WTC11 (cell line): ENCODE data around the gene KLRK1. TPM values are rescaled to one million over a fixed set of nuclear protein-coding genes. Genes with fewer than 3 reads are reported as not detected.
A peak's percentile ranks its signal among the peaks of the same experiment; 100 is the strongest.
"Not testable (repeated sequence)": the region's sequence is repeated elsewhere in the genome, so short reads cannot be mapped to it uniquely, and the experiment has no call there.

Experiments used
- ATAC-seq: fragments of 200-7000 bp; cut with Tn5 transposase; 2 replicates; pipeline ENCODE4 v1.10.0; 2021; ENCODE audit warnings: mild to moderate bottlenecking, moderate library complexity
- CTCF ChIA-PET: fragments of 300-600 bp; sonication (Branson Sonifier 250); formaldehyde crosslinking; loops from one replicate; lab custom pipeline; 2021; ENCODE audit warnings: antibody characterized with exemption; lab: Charles Lee
- POLR2A ChIA-PET: fragments of 350-600 bp; sonication (Branson Sonifier 250); formaldehyde crosslinking; loops from one replicate; lab custom pipeline; 2021; ENCODE audit warnings: antibody characterized with exemption; lab: Charles Lee
- DNase-seq: peaks from one replicate; pipeline ENCODE4 v3.0.0; 2021; ENCODE audit warnings: low spot score
- H3K27ac Mint-ChIP-seq: 2 replicates; pipeline ENCODE4 v1.8.0; 2021; ENCODE audit warnings: mixed read lengths
- H3K27me3 Mint-ChIP-seq: 2 replicates; pipeline ENCODE4 v1.8.0; 2021; ENCODE audit warnings: low read depth, mild to moderate bottlenecking, moderate library complexity, mixed read lengths
- H3K36me3 Mint-ChIP-seq: 2 replicates; pipeline ENCODE4 v1.8.0; 2021; ENCODE audit warnings: mixed read lengths
- H3K4me1 Mint-ChIP-seq: 2 replicates; pipeline ENCODE4 v1.8.0; 2022; ENCODE audit warnings: mixed read lengths
- H3K4me3 Mint-ChIP-seq: 2 replicates; pipeline ENCODE4 v1.8.0; 2021; ENCODE audit warnings: mild to moderate bottlenecking, moderate library complexity, mixed read lengths
- H3K9me3 Mint-ChIP-seq: 2 replicates; pipeline ENCODE4 v1.8.0; 2021; ENCODE audit warnings: mixed read lengths
- CBFB ChIP-seq: sonication (generic); formaldehyde crosslinking; IDR thresholded peaks from 2 replicates; pipeline ENCODE4 v1.8.1; 2022; ENCODE audit warnings: mild to moderate bottlenecking, low read depth, missing genetic modification reagents
- ESRRA ChIP-seq: sonication (generic); formaldehyde crosslinking; IDR thresholded peaks from 2 replicates; pipeline ENCODE4 v1.8.1; 2022; ENCODE audit warnings: mild to moderate bottlenecking, missing genetic modification reagents, borderline replicate concordance
- GTF2I ChIP-seq: fragments of 250-450 bp; sonication (Bioruptor Pico); conservative IDR thresholded peaks from 2 replicates; pipeline ENCODE4 v1.4.0; 2021; ENCODE audit warnings: mild to moderate bottlenecking
- RORB ChIP-seq: fragments of 250-450 bp; sonication (Bioruptor Pico); IDR thresholded peaks from 2 replicates; pipeline ENCODE4 v1.9.0; 2021; ENCODE audit warnings: mild to moderate bottlenecking
- TEAD4 ChIP-seq: sonication (generic); formaldehyde crosslinking; IDR thresholded peaks from 2 replicates; pipeline ENCODE4 v1.8.0; 2022; ENCODE audit warnings: mild to moderate bottlenecking, missing genetic modification reagents
- TP53 ChIP-seq: sonication (generic); formaldehyde crosslinking; IDR thresholded peaks from 2 replicates; pipeline ENCODE4 v1.8.1; 2023; ENCODE audit warnings: mild to moderate bottlenecking, missing genetic modification reagents
- ZNF671 ChIP-seq: fragments of 250-450 bp; sonication (Bioruptor Pico); IDR thresholded peaks from 2 replicates; pipeline ENCODE4 v1.8.0; 2021; ENCODE audit warnings: mild to moderate bottlenecking
- total RNA-seq: library from RNA; stranded (reverse); gene quantifications from 3 replicates; pipeline ENCODE4 v1.2.3, GENCODE V29; 2021
- TF ChIP-seq, protein P1 (sequence below): fragments of 250-450 bp; sonication (Bioruptor Pico); IDR thresholded peaks from 2 replicates; pipeline ENCODE4 v1.8.0; 2021; ENCODE audit warnings: mild to moderate bottlenecking
- TF ChIP-seq, protein P2 (sequence below): sonication (generic); formaldehyde crosslinking; IDR thresholded peaks from 2 replicates; pipeline ENCODE4 v1.8.1; 2022; ENCODE audit warnings: missing genetic modification reagents, borderline replicate concordance
- TF ChIP-seq, protein P3 (sequence below): fragments of 200-600 bp; IDR thresholded peaks from 2 replicates; pipeline ENCODE4 v1.8.0; 2022; ENCODE audit warnings: antibody characterized with exemption
- TF ChIP-seq, protein P4 (sequence below): sonication (generic); formaldehyde crosslinking; IDR thresholded peaks from 2 replicates; pipeline ENCODE4 v1.8.1; 2023; ENCODE audit warnings: mild to moderate bottlenecking, moderate library complexity, missing genetic modification reagents

The KLRK1 gene
- total RNA-seq, 1 experiment from 2014 or later: 0.15 TPM

DNA sequence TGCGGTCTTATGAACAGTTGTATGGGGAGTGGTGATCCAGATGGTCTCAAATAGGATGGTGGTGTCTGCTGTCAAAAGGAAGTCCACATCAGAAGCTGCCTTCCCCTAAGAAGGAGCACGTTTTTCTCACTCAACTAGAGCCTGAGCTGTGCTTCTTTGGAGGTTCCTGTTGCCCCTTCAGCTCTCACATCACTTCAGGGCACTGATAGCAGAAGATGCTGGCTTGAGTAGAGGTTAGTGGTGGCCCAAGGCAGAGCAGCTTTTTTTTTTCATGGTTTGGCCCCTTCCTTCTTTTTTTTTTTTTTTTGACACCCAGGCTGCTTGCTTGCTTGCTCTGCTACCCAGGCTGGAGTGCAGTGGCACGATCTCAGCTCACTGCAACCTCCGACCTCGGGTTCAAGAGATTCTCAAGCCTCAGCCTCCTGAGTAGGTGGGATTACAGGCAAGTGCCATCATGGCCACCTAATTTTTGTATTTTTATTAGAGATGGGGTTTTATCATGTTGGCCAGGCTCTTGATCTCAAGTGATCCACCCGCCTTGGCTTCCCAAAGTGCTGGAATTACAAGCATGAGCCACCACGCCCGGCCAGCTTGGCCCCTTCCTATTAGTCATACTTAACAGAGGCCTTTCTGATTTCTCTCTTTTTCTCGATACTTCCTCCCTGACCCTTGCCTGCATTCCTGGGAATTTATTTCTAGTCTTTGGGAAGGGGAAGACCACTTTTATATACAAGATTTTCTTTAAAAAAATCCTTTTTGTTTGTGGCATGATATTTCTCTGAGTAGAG, 50.6 kb downstream of the KLRK1 start (continued):
- TF ChIP-seq GTF2I (CRISPR knock-in tag) (no peak), TP53 (no peak), ESRRA (no peak), CBFB (CRISPR knock-in tag) (no peak), ZNF671 (no peak)

DNA sequence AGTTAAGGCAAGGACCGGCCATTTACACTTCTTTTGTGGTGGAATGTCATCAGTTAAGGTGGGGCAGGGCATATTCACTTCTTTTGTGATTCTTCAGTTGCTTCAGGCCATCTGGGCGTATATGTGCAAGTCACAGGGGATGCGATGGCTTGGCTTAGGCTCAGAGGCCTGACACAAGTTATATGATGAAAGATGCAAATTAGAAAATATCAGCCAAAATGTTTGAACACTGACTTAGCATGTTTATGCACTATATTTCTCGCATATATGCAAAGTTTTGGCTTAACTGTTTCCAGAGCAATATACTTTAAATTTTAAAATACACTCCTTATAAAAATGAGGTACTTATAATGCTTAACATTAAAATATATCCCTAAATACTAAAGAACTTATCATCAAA, 51.4 kb downstream of the KLRK1 start:
- H3K27me3 Mint-ChIP-seq, DNase-seq, ATAC-seq, POLR2A ChIA-PET, H3K27ac Mint-ChIP-seq, H3K36me3 Mint-ChIP-seq: not testable (repeated sequence)
- Mint-ChIP-seq H3K4me3 (peak overlapping the region; percentile 65), H3K9me3 (peaks cover 21% of the 10 kb centered on the region), H3K4me1 (peaks cover 30% of the 10 kb centered on the region)
- CTCF ChIA-PET: interaction anchor here (0.6 kb wide), 1 partner anchor 26 kb away, joined by 4 read pairs; no protein-coding TSS in a partner anchor

DNA sequence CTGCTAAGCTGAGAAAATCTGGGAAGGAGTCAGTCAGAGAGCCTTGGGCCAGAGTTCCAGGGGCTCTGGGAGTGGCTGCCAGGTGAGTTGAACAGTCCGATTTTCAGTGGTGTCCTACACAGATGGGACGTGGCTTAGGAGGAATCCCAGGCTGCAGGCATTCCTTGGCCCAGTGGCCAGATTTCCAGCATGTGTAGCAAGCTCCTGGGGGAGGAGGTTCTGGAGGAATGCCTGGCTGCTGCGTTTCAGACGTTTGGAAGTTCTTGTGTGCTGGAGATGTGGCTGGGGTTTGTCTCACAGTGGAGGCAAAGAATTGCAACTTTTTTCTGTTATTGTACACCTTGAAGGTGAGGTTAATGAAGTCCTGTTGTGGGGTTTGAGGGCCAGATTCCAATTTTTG, 53.6 kb downstream of the KLRK1 start:
- POLR2A ChIA-PET, ATAC-seq, H3K36me3 Mint-ChIP-seq, H3K27me3 Mint-ChIP-seq, H3K27ac Mint-ChIP-seq, CTCF ChIA-PET, DNase-seq, H3K9me3 Mint-ChIP-seq: not testable (repeated sequence)
- peak overlapping the region; percentile 47 for H3K4me3 Mint-ChIP-seq
- H3K4me1 Mint-ChIP-seq: peaks cover 39% of the 10 kb centered on the region

DNA sequence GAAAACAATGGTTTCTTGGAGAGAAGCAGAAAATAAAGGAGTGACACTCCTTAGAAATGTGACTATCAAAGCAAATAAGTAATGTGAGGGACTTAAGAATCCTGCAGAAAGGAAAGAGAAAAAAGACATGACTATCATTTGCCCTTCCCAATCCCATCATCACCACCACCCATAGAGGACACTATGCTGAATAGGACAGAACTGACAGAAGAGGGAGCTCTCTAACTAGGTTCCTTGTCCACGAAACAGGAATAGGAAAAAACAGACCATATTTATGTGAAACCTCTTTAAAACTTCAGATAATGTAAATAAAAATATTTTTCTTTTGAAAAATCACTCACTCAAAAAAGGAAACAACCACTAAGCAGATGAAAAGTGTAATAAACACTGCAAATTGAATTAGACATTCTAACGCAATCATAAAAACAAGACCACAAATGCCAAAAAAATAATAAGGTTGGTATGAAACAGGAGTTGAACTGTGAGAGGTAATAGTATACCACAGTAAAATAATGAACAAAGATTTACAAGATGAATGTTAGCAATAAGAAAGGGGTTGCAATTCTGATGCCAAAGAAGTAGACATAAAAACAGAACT, 58.1 kb downstream of the KLRK1 start:
- Mint-ChIP-seq H3K4me3 (no peak overlapping the region), H3K27ac (no peak overlapping the region), H3K36me3 (peaks cover 7% of the 10 kb centered on the region; the same call in 1 of the 2 replicates), H3K4me1 (peaks cover 23% of the 10 kb centered on the region), H3K9me3 (peaks cover 18% of the 10 kb centered on the region), H3K27me3 (no peaks in the 10 kb centered on the region)
- no peak for DNase-seq
- TF ChIP-seq, protein P1, sequence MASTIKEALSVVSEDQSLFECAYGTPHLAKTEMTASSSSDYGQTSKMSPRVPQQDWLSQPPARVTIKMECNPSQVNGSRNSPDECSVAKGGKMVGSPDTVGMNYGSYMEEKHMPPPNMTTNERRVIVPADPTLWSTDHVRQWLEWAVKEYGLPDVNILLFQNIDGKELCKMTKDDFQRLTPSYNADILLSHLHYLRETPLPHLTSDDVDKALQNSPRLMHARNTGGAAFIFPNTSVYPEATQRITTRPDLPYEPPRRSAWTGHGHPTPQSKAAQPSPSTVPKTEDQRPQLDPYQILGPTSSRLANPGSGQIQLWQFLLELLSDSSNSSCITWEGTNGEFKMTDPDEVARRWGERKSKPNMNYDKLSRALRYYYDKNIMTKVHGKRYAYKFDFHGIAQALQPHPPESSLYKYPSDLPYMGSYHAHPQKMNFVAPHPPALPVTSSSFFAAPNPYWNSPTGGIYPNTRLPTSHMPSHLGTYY (CRISPR knock-in tag): no peak
- TF ChIP-seq, protein P2, sequence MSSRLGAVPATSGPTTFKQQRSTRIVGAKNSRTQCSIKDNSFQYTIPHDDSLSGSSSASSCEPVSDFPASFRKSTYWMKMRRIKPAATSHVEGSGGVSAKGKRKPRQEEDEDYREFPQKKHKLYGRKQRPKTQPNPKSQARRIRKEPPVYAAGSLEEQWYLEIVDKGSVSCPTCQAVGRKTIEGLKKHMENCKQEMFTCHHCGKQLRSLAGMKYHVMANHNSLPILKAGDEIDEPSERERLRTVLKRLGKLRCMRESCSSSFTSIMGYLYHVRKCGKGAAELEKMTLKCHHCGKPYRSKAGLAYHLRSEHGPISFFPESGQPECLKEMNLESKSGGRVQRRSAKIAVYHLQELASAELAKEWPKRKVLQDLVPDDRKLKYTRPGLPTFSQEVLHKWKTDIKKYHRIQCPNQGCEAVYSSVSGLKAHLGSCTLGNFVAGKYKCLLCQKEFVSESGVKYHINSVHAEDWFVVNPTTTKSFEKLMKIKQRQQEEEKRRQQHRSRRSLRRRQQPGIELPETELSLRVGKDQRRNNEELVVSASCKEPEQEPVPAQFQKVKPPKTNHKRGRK: no peak
- TF ChIP-seq ZNF671: no peak
- TF ChIP-seq, protein P3, sequence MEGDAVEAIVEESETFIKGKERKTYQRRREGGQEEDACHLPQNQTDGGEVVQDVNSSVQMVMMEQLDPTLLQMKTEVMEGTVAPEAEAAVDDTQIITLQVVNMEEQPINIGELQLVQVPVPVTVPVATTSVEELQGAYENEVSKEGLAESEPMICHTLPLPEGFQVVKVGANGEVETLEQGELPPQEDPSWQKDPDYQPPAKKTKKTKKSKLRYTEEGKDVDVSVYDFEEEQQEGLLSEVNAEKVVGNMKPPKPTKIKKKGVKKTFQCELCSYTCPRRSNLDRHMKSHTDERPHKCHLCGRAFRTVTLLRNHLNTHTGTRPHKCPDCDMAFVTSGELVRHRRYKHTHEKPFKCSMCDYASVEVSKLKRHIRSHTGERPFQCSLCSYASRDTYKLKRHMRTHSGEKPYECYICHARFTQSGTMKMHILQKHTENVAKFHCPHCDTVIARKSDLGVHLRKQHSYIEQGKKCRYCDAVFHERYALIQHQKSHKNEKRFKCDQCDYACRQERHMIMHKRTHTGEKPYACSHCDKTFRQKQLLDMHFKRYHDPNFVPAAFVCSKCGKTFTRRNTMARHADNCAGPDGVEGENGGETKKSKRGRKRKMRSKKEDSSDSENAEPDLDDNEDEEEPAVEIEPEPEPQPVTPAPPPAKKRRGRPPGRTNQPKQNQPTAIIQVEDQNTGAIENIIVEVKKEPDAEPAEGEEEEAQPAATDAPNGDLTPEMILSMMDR: no peak
- no peak for TF ChIP-seq TEAD4 (CRISPR knock-in tag)
- TF ChIP-seq, protein P4, sequence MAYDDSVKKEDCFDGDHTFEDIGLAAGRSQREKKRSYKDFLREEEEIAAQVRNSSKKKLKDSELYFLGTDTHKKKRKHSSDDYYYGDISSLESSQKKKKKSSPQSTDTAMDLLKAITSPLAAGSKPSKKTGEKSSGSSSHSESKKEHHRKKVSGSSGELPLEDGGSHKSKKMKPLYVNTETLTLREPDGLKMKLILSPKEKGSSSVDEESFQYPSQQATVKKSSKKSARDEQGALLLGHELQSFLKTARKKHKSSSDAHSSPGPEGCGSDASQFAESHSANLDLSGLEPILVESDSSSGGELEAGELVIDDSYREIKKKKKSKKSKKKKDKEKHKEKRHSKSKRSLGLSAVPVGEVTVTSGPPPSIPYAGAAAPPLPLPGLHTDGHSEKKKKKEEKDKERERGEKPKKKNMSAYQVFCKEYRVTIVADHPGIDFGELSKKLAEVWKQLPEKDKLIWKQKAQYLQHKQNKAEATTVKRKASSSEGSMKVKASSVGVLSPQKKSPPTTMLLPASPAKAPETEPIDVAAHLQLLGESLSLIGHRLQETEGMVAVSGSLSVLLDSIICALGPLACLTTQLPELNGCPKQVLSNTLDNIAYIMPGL: no peak
- TF ChIP-seq RORB (CRISPR knock-in tag): no peak
- ChIA-PET POLR2A (no interaction called here), CTCF (interaction anchor here (0.8 to 1.6 kb wide), 7 partner anchors 9 to 227 kb away, joined by 3 to 4 read pairs (median 3); no protein-coding TSS in a partner anchor)
- peak; percentile 81 for ATAC-seq

DNA sequence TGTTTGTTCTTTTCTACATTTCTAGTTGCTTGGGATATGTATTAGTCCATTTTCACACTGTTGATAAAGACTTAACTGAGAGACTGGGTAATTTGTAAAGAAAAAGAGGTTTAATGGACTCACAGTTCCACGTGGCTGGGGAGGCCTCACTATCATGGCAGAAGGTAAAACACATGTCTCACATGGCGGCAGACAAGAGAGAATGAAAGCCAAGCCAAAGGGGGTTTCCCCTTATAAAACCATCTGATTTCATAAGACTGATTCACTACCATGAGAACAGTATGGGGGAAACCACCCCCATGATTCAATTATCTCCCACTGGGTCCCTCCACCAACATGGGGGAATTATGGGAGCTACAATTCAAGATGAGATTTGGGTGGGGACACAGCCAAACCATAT, 61.1 kb downstream of the KLRK1 start:
- ATAC-seq, H3K36me3 Mint-ChIP-seq, DNase-seq, CTCF ChIA-PET, H3K4me3 Mint-ChIP-seq, H3K27me3 Mint-ChIP-seq, POLR2A ChIA-PET, H3K27ac Mint-ChIP-seq: not testable (repeated sequence)
- peaks cover 25% of the 10 kb centered on the region for H3K9me3 Mint-ChIP-seq
- peaks cover 15% of the 10 kb centered on the region for H3K4me1 Mint-ChIP-seq
